RWPE2 (cell line): Measurements from ENCODE around the gene OGG1.

Experiments used
- ATAC-seq: fragments of 200-7000 bp; cut with Tn5 transposase; 3 replicates; pipeline ENCODE4 v1.9.1; 2021; ENCODE audit warnings: low read depth
- DNase-seq: peaks from one replicate; pipeline ENCODE4 v3.0.0-alpha.2; 2020; ENCODE audit warnings: low spot score
- H3K27ac ChIP-seq: fragments of 450-650 bp; 2 replicates; pipeline ENCODE4 v1.5.1; 2017; ENCODE audit warnings: mild to moderate bottlenecking; ENCODE audit not compliant: poor library complexity, severe bottlenecking
- H3K27me3 ChIP-seq: fragments of 250-450 bp; sonication (Bioruptor Pico); 2 replicates; pipeline ENCODE4 v1.5.1; 2021; ENCODE audit warnings: mild to moderate bottlenecking, moderate library complexity; ENCODE audit not compliant: insufficient read depth, poor library complexity, severe bottlenecking
- H3K36me3 ChIP-seq: fragments of 250-450 bp; sonication (Bioruptor Pico); 2 replicates; pipeline ENCODE4 v1.5.1; 2020; ENCODE audit warnings: low read depth, mild to moderate bottlenecking, moderate library complexity
- H3K4me1 ChIP-seq: fragments of 250-450 bp; sonication (Bioruptor Pico); 2 replicates; pipeline ENCODE4 v1.5.1; 2021; ENCODE audit warnings: mild to moderate bottlenecking, moderate library complexity; ENCODE audit not compliant: insufficient read depth, poor library complexity, severe bottlenecking
- H3K4me3 ChIP-seq: fragments of 250-450 bp; sonication (Bioruptor Pico); 2 replicates; pipeline ENCODE4 v1.5.1; 2021; ENCODE audit warnings: mild to moderate bottlenecking, moderate library complexity; ENCODE audit not compliant: severe bottlenecking
- H3K9me3 ChIP-seq: fragments of 250-450 bp; sonication (Bioruptor Pico); 2 replicates; pipeline ENCODE4 v1.5.1; 2021; ENCODE audit warnings: mild to moderate bottlenecking, moderate library complexity; ENCODE audit not compliant: severe bottlenecking
- CTCF ChIP-seq: fragments of 450-650 bp; IDR thresholded peaks from one replicate; pipeline ENCODE4 v1.5.1; 2017; ENCODE audit warnings: mild to moderate bottlenecking, moderate library complexity; ENCODE audit not compliant: poor library complexity, severe bottlenecking

The OGG1 gene

GRCh38 chr3:9713142-9713541, 36.6 kb upstream of the OGG1 start:
- ATAC-seq = no peak
- Histone ChIP-seq H3K4me1 (no peaks in the 10 kb centered on the region), H3K27ac (no peak overlapping the region), H3K36me3 (no peaks in the 10 kb centered on the region), H3K9me3 (no peaks in the 10 kb centered on the region), H3K4me3 (no peak overlapping the region), H3K27me3 (no peaks in the 10 kb centered on the region)
- TF ChIP-seq CTCF = no peak
- no peak for DNase-seq

DNA sequence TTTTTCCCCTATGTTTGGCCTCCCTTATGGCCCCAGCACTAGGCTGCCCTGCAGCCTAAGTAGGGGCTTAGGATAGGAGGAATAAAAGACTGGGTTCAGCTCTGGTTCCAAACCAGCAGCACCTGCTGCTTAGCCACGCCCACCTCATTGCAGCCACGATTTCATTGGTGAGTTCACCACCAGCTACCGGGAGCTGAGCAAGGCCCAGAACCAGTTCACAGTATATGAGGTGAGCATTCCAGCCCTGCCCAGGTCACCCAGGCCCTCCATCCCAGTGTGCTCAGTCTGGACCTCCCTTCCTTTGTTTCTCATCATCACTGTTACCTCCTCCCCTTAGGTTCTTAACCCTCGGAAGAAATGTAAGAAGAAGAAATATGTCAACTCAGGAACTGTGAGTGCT, 34.6 kb upstream of the OGG1 start:
- no peak overlapping the region for H3K27ac ChIP-seq
- ATAC-seq (peak; percentile 22; the same call in 1 of the 3 replicates), DNase-seq (no peak)
- no peaks in the 10 kb centered on the region for H3K9me3 ChIP-seq
- H3K4me3 ChIP-seq = no peak overlapping the region
- TF ChIP-seq CTCF = no peak
- H3K36me3 ChIP-seq = no peaks in the 10 kb centered on the region
- no peaks in the 10 kb centered on the region for H3K4me1 ChIP-seq
- H3K27me3 ChIP-seq = no peaks in the 10 kb centered on the region

- Histone ChIP-seq H3K9me3 (no peaks in the 10 kb centered on the region), H3K4me3 (no peak overlapping the region), H3K4me1 (no peaks in the 10 kb centered on the region), H3K27me3 (no peaks in the 10 kb centered on the region), H3K36me3 (no peaks in the 10 kb centered on the region), H3K27ac (no peak overlapping the region)
- DNase-seq = peak; percentile 67
- peak; percentile 91 for TF ChIP-seq CTCF
- peak; percentile 96 for ATAC-seq
These were observed 33.9 kb upstream of the OGG1 start for GRCh38 chr3:9715764-9716437.

GRCh38 chr3:9716801-9717555, 32.8 kb upstream of the OGG1 start:
- ATAC-seq = no peak
- H3K27ac ChIP-seq = no peak overlapping the region

More at GRCh38 chr3:9716801-9717555, 32.8 kb upstream of the OGG1 start:
- Histone ChIP-seq H3K4me3 (no peak overlapping the region), H3K4me1 (no peaks in the 10 kb centered on the region), H3K27me3 (no peaks in the 10 kb centered on the region), H3K9me3 (no peaks in the 10 kb centered on the region), H3K36me3 (no peaks in the 10 kb centered on the region)
- no peak for TF ChIP-seq CTCF
- DNase-seq = no peak
